HPDE6-E6E7 (cell line): ENCODE measurements around the gene SPATA21.
A peak's percentile ranks its signal among the peaks of the same experiment; 100 is the strongest.
"Not testable (repeated sequence)": the region's sequence is repeated elsewhere in the genome, so short reads cannot be mapped to it uniquely, and the experiment has no call there.

Experiments used
- DNase-seq: peaks from one replicate; pipeline ENCODE4 v3.0.0; 2011; ENCODE audit warnings: missing footprints; ENCODE audit errors: extremely low spot score

Gene SPATA21

DNA sequence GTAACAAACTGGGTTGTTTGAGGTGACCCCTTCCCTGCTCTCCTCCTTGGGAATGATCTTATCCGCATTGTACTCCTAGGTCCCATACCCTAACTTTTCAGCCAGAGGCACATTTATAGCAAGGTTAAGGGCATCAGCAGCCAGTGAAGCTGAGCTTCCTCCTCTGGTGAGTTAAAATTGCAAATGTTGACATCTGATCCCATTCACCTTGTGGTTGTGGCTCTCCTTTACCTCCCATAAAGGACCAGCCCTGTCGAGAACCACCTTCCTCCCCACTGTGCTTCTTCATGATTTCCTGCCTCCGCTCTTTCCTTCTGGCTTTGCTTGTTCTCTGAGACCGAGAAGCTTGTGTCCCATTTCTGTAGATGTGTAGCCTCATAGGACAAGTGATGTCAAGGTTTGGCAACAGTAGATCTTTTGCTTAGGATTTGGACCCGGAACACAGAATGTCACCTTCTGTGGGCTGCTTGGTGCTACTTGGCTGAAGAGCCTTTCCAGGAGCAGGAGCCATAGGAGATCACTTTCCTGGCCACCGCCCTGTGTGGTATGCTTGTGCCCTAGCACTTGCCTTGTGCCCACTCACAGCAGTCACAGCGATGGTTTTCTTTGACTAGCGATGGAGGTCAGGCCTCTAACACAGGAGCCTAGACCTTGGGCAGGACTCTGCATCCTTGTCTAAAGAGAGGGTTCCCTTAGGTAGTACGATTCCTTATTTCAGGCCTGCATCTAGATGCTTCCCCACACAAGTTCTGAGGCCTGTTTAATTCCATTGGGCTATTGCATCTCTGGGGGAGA lies 51.4 kb downstream of the SPATA21 start:
- DNase-seq: no peak

DNA sequence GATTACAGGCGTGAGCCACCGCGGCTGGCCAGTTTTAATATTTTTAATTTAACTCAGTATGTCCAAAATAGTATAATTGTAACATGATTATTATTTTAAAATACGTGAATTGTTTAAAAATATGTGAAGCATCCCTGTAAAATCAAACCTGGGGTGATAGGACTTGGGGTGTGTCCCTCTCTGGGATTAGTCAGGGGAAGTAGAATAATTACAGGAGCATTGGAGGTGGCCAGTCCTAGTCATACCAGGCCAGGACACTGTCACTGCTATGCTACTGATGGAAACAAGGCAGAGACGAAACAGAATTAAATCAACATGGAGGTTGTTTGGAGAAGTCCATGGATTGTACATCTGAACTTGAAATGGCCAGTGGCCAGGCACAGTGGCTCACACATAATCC lies 53.3 kb downstream of the SPATA21 start:
- no peak for DNase-seq

DNA sequence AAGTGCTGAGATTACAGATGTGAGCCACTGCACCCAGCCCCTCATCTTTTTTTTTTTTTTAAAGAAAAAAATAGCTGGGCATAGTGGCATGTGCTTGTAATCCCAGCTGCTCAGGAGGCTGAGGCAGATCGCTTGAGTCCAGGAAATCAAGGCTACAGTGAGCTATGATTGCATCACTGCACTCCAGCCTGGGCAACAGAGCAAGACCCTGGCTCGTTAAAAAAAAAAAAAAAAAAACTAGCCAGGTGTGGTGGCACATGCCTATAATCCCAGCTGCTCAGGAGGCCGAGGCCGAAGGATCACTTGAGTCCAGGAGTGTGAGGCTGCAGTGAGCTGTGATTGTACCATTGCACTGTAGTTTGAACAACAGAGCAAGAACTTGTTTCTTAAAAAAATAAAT lies 56.4 kb downstream of the SPATA21 start:
- DNase-seq: no peak

DNA sequence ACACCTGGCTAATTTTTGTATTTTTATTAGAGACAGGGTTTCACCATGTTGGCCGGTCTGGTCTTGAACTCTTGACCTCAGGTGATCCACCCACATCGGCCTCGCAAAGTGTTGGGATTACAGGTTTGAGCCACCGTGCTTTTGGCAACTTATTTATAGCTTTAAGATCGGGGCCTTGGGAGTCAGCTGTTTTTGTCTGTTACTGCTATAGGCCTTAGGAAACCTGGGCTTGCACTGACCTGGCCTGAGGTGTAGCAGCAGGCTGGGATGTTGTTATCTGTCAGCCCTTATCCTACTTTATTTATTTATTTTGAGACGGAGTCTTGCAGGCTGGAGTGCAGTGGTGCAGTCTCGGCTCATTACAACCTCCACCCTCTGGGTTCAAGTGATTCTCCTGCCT lies 58.8 kb downstream of the SPATA21 start:
- no peak for DNase-seq

DNA sequence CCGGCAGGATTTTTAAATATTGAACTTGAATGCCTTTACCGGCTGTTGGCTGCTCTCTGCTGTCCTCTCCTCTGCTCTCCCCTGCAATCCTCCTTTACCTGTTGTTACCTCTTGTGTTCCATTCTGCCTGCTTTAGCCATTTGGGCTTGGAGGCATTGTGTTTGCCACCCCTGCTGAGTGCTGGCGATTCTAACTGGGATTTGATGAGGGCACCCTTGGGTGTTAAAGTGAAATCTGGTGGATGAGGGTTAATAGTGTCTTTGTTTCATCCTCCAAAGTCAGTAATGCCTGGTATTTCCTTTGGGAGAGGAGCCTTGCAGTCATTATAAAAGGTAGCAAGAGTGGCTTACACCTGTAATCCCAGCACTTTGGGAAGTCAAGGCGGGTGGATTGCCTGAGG lies 60.3 kb downstream of the SPATA21 start:
- DNase-seq: no peak

DNA sequence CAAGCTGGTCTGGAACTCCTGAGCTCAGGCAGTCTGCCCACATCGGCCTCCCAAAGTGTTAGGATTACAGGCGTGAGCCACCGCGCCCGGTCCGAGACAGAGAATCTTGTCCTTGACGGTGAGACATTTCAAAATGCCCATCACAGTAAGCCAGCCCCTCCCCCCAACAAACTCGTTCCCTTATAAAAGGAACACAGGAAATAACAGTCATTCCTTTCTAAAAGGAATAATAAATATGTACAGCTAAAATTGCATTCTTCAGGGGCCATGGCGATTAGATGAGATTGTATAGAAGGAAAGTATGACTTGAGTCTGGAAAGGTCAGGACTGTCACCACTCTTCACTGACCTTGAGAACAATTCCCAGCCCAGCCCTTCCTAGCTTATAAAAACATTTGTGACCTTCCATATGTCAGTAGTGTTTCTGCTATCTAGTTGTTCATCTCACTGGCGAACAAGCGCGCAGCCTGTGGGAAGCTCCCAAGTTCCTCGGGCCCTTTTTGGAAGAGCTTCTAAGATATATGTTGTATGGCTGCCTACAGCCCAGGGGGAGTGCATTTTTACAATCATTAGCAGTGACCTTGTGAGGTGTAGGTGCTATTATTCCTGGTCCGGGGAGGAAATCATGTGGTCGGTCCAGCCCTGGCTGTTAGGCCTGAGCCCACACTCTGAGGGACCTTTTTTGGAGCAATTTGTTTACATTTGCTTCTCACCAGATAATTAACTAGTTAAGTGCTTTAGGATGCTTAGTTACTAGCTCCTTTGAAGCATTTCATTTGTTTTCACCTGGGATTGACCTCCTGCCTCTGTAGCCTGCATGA lies 61.5 kb downstream of the SPATA21 start:
- no peak for DNase-seq

DNA sequence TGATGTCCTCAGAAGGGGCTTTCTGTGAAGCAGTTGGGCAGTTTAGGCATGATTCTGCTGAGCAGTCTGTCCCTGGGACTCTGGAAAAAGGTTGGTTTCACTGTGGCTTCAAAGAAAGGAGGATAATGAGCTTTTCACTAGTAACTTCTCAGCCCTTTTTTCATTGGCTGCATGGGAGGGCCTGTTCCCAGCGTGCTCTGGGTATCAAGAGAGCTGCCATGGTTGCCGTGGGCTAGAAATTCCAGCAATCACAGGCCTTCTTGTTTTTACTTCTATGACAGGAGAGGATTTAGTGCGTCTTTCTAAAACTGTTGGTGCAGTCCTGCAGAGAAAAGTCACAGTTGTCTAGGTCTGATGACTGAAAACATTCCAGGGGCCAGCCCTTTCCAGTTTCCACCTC lies 63.0 kb downstream of the SPATA21 start:
- no peak for DNase-seq

DNA sequence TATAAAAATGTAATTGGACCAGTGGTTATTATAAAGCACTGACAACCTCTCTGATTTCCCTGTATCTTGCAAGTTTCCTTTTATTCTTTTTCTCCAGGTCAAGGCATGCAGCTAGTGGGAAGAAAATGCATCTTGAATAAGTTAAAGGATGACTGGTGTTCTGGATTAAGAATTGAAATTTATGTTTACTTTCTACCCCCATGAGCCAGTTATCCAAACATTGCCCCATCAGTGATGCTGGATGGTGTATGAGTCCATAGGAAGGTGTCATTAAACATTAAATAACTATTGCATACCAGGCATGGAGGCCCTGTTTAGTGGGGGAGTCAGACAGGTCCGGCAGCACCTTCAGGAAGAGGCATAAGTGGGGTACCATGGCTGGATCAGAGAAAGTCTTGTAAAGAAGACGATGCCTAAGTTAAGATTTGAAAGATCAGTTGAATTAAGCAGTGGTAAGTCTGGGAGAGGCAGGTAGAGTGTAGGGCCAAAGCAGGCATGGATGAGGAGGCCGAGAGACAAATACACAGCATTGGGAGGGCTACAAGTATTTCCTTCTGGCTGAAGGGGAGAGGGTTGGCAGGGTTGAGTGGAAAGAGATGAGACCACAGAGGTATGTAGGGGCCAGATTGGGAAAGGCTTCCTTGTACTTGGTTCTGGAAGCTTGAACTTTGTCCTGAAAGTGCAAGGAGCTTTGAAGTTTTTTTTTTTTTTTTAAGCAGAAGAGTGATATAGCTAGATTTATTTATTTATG lies 64.5 kb downstream of the SPATA21 start:
- no peak for DNase-seq

DNA sequence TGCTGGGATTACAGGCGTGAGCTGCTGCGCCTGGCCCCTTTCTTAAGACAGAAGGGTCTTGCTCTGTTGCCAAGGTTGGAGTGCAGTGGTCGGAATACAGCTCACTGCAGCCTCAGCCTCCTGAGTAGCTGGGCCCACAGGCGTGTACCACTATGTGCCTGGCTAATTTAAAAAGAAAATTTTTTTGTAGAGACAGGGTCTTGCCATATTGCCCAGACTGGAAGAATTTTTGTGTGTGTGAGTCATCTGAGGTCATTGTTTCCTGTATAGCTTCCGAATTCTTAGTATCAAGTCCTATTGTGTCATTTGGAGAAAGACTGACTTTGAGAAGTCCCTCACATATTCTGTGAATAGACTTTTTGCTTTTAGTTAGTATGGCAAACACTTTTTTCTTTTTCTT lies 65.5 kb downstream of the SPATA21 start:
- DNase-seq: no peak

DNA sequence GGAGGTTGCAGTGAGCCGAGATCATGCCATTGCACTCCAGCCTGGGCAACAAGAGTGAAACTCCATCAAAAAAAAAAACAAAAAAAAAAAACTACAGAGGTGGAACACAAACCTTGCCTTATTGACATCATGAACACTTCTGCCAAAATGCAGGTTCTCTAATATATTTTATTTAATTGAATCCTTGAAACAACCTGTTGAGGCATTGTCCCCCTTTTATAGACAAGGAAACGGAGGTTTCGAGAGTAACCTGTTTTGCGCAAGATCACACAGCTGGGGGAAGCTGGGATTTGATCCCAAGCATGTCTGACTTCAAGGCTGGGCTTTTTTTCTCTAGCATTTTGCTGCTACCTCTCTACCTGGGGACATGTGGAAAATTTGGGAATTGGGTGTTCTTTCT lies 67.4 kb downstream of the SPATA21 start:
- no peak for DNase-seq

DNA sequence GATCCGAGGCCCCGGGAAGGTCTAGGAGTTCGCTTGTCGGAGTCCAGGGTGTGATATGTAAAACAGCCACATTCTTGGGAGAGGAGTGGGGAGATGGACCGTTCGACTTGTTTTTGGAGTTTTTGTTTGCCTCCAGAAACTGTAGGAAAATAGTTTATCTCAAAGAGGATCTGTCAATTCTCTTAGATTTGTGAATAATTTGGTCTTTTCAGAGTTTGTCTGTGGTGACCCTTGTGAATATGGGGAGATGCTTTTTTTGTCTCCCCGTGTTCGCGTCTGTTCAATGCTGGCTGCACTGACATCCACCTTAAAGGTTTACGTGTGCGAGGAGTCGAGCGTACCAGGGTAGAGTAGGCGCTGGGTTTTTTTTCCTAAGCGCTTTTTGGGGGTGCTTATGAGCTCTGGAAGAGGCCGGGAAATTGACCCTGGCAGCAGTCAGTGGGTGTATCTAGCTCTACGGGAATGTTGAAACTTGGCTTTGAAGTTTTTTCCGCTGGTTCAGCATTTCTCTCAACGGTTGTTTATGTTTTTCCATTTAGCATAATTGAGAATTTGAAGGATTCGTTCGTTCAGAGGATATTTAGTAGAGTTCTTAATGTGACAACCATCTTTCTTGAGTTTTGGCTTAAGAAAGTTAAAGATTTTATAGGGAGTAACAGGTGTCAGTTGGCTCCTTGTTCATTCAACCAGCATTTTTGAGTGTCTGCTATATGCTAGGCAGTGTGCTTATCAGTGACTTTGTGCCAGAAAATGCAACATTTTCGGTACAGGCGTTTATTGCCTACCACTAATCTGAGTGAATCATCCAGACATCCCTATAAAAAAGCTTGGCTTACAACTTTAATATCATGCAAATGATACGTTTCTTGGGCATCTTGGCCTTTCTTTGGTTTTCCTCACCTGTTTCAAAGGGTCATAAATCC lies 69.0 kb downstream of the SPATA21 start:
- no peak for DNase-seq

DNA sequence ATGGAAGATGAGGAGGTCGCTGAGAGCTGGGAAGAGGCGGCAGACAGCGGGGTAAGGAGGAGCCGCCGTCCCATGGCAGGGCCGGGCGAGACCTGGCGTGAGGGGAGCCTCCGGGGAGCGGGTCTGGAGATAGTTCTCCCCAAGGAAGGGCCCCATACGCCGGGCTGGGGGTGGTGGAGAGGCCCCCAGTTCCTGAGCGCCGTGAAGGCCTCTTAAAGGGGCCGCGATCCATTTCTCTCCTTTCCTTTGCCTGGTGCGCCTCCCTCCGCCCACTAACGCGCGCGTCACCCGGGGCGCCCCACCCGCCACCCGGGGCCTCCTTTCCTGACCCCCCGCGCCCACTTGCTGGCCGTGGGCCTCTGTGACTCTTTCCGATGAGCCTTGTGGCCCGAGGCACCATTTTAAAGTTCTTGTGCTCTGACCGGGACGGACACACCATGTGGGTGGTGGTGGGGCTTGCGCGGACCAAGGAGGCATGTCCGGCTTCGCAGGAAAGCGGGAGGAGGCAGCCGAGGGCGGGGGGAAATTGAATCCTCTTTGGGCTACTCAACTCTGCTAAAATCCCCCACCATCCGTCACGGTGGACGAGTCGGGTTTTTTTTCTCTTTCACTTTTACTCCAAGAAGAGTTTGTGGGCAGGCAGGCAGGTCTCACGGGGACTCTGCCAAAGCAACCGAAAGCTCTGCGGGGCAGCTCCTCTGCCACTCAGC lies 69.8 kb downstream of the SPATA21 start:
- peak; percentile 60 for DNase-seq

DNA sequence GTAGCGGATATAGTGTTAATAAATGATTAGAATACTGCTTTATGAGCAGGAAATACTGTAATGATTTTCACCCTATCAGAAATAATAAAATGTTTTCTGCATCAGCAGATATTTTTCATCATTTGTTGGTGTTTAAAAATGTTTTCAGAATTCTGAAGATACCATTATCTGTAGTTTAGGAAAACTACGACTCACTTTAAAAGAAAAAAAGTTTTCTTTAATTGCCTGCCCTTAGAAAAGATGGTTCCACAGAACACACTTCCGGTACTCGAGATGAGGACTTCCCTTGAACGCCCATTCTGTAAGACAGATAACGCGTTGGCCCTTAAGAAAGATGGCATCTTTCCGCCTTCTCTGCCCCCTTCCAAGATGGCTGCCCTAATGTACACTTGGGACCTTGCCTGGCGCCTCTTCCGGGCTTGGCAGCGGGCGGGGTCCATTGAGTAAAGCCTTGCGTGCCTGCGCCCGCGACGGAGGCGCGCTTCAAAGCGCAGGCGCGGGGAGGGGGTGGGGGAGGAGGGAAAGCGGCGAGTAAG lies 70.4 kb downstream of the SPATA21 start, which contains the start of gene SZRD1:
Gene SZRD1, plus strand, starts transcription at position 521 of the 536 bp plus-strand sequence. CDS start 16 bp downstream, outside the sequence.
- peak; percentile 88 for DNase-seq

DNA sequence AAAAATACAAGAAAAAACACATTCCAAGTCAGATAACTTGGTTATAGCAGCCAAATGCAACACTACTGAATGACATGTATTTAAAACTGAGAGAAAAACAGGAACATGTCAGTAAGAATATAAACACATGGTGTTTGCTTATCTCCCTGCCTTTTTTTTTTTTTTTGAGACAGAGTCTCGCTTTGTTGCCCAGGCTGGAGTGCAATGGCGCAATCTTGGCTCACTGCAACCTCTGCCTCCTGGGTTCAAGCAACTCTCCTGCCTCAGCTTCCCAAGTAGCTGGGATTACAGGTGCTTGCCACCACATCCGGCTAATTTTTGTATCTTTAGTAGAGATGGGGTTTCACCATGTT lies 72.1 kb downstream of the SPATA21 start:
- not testable (repeated sequence) for DNase-seq

DNA sequence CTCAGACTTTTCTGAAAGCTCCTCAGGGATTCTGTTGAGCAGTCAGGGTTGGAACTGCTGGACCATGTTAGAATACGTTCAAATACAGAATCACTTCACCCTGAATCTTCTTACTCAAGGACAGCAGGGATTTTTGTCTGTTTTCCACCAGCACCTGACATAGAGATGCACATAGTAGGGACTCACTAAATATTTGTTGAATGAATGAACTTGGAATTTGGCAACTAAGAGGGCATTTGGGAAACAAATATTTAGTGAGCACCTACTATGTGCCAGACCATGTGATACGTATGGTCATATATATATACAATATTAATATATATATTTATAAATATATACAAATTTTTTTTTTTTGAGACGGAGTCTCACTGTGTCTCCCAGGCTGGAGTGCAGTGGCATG lies 80.4 kb downstream of the SPATA21 start:
- DNase-seq: no peak

DNA sequence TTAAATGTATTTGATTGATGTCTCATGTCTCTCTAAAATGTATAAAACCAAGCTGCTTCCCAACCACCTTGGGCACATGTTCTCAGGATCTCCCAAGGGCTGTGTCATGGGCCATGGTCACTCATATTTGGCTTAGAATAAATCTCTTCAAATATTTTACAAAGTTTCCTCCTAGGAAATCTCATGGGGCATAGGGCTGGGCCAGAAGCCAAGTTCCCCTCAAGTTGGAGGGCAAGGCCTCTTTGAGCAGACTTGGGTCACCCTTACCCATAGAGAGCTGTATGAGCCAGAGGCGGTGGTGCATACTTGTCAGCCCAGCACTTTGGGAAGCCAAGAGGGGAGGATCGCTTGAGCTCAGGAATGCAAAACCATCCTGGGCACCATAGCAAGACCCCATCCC lies 82.6 kb downstream of the SPATA21 start:
- no peak for DNase-seq

DNA sequence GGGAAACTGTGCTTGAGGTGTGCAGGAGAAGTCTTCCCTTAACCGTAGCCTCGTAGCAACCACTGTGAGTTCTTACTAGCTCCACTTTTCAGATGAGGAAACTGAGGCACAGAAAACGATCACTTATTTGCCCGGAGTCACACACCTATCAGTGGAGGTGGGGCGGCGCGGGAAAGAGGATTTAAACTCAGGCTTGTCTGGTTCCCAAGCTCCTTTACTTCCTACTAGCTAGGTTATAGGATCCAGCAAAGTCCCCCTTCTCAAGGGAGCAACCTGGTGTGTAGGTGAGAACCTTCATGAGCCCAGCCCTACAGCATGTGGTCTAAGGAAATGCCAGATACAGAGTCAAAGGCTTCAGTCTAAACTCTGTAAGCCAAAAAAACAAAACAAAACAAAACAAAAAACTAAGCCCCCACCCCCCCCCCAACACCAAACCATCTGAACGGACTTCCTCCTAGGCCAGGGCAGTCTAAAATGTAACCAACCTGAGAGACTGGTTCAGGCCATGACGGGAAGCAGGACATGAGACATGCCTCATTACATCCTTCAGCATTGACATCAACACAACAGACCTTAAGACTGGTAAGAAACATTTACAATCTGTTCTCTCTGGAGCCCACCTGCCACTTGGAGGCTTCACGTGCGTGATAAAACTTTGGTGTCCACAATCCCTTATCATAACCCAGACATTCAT lies 84.2 kb downstream of the SPATA21 start:
- no peak for DNase-seq

DNA sequence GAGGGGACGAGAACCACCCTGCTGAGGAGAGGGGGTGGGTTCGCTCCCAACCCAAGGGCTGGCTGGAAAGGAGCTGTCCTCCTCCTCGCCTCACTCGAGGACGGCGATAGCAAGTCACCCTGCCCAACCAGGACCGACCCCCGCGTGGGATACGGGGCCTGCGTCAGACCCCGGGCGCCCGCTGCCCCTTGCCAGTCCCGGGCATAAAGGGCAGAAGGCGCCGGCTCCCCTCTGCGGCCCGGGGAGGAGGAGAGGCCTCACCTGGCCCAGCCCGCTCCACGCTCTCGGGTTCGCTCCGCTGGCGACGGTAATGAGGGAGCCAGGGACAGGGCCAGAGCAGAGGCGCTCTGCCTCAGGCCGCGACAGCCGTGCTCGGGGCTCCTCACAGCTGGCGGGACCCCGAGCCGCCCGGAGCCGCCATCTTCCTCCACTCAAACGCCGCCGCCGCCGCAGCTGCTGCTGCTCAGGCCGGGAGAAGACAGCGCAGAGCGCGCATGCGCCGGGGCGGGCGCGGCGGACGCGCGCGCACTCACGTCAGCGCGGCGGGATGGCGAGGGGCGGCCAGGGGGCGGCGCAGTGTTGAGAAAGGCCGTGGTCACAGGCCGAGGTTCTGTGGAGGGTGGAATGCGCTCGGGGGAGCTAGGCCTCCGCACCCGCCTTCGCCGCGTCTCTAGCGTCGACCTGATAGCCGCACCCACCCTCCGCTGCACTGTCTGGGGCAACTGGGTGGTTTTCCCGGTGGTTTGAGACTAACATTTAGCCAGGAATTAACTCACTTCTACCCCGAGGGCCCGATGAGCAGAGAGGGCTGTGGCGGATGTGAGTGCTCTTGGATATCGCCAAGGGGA lies 85.0 kb downstream of the SPATA21 start, which contains the start of gene FBXO42:
Gene FBXO42, minus strand, starts transcription at position 487 of the 848 bp plus-strand sequence. CDS start 37,062 bp downstream, outside the sequence.
- DNase-seq: peak; percentile 84
